ENCODE data around the gene SELENOP.

SELENOP gene

DNA sequence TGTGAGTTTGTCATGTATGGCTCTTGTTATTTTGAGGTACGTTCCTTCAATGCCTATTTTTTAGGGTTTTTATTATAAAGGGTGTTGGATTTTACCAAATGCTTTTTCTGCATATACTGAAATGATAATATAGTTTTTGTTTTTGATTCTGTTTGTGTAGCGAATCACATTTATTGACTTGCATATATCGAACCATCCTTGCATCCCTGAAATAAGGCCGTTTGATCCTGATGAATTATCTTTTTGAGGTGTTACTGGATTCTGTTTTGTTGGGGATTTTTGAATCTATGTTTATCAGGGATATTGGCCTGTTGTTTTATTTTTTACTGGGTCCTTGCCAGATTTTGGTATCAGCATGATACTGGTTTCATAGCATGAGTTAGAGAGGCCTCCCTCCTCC, 25.9 kb downstream of the SELENOP start:
- no peak overlapping the region for H3K4me3 ChIP-seq
- H3K4me1 ChIP-seq, result no peaks in the 10 kb centered on the region
- TF ChIP-seq, protein P1, sequence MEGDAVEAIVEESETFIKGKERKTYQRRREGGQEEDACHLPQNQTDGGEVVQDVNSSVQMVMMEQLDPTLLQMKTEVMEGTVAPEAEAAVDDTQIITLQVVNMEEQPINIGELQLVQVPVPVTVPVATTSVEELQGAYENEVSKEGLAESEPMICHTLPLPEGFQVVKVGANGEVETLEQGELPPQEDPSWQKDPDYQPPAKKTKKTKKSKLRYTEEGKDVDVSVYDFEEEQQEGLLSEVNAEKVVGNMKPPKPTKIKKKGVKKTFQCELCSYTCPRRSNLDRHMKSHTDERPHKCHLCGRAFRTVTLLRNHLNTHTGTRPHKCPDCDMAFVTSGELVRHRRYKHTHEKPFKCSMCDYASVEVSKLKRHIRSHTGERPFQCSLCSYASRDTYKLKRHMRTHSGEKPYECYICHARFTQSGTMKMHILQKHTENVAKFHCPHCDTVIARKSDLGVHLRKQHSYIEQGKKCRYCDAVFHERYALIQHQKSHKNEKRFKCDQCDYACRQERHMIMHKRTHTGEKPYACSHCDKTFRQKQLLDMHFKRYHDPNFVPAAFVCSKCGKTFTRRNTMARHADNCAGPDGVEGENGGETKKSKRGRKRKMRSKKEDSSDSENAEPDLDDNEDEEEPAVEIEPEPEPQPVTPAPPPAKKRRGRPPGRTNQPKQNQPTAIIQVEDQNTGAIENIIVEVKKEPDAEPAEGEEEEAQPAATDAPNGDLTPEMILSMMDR (IDR thresholded peaks at IDR 0.05), result no peak
- intact Hi-C loops (cut with DNase I; ENCODE audit: low total_unique reads), result no loop called here
- no peak overlapping the region for H3K27ac ChIP-seq
- H3K27me3 ChIP-seq, result no peaks in the 10 kb centered on the region
- H3K9me3 ChIP-seq, result peaks cover 0 to 25% (median 0%) of the 10 kb centered on the region in 3 donors
- no peak for DNase-seq
- peaks cover 0 to 8% (median 0%) of the 10 kb centered on the region in 3 donors for H3K36me3 ChIP-seq

DNA sequence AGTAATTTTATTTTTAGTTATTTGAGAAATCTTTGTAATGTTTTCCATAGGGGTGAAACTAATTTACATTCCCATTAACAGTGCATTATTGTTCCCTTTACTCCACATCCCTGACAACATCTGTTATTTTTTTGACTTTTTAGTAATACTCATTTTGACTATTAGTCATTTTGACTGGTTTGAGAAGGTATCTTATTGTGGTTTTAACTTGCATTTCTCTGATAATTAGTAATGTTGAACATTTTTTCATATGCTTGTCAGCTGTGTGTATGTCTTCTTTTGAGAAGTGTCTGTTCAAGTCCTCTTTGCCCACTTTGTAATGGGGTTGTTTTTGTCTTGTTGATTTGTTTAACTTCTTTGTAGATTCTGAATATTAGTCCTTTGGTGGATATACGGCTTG, 27.6 kb downstream of the SELENOP start:
- Histone ChIP-seq H3K4me1 (no peaks in the 10 kb centered on the region), H3K36me3 (peaks cover 0 to 8% (median 0%) of the 10 kb centered on the region in 3 donors)
- intact Hi-C loops (cut with DNase I; ENCODE audit: low total_unique reads), result no loop called here

DNA sequence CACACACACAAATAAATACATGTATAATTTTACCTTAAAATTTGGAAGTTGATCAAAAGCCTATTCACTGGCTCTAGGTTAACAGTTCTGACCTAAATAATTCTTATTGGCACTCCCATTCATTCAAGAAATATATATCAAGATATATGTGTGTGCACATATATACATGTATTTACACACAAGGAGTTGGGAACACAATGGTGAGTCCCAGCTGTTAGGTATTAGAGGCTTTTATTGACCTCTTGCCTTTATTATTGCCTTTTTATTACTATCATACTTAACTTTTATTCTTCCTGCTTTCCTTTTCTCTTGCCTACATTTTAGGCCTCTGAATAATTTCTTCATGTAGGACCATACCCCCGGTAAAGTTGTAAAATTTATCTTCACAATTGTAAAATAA, 30.1 kb downstream of the SELENOP start:
- Histone ChIP-seq H3K4me1 (no peaks in the 10 kb centered on the region), H3K27me3 (no peaks in the 10 kb centered on the region), H3K4me3 (no peak overlapping the region), H3K9me3 (peaks cover 0 to 10% (median 0%) of the 10 kb centered on the region in 3 donors), H3K36me3 (peaks cover 0 to 8% (median 0%) of the 10 kb centered on the region in 3 donors), H3K27ac (no peak overlapping the region)
- DNase-seq, result no peak
- TF ChIP-seq, protein P1 (IDR thresholded peaks at IDR 0.05), result no peak
- intact Hi-C loops (cut with DNase I; ENCODE audit: low total_unique reads), result no loop called here

More for the DNA sequence above, 27.6 kb downstream of the SELENOP start:
- Histone ChIP-seq H3K4me3 (no peak overlapping the region), H3K9me3 (peaks cover 0 to 25% (median 0%) of the 10 kb centered on the region in 3 donors), H3K27me3 (no peaks in the 10 kb centered on the region), H3K27ac (no peak overlapping the region)
- TF ChIP-seq, protein P1 (IDR thresholded peaks at IDR 0.05), result no peak
- DNase-seq, result no peak

DNA sequence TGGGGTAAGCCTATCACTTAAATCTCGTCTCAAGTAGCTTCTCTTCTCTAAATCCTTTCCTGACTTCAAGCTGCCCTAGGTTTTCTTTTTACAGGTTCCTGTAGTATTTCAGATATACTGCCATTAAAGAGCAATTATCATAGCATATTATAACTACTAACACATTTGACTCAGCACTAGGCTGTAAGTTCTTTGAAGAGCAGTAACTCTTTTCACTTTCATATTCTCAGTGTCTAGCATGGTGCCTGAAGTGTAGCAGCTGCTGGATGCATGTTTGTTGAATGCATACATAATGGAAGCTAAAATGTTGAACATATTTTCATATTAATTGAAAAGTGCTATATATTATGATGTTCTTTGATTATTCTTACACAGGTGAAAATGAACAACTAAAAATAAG, 32.6 kb downstream of the SELENOP start:
- TF ChIP-seq, protein P1 (IDR thresholded peaks at IDR 0.05), result no peak
- Histone ChIP-seq H3K9me3 (no peaks in the 10 kb centered on the region), H3K4me1 (no peaks in the 10 kb centered on the region), H3K27ac (no peak overlapping the region), H3K36me3 (no peaks in the 10 kb centered on the region), H3K4me3 (no peak overlapping the region), H3K27me3 (no peaks in the 10 kb centered on the region)
- intact Hi-C loops (cut with DNase I; ENCODE audit: low total_unique reads), result no loop called here
- no peak for DNase-seq

DNA sequence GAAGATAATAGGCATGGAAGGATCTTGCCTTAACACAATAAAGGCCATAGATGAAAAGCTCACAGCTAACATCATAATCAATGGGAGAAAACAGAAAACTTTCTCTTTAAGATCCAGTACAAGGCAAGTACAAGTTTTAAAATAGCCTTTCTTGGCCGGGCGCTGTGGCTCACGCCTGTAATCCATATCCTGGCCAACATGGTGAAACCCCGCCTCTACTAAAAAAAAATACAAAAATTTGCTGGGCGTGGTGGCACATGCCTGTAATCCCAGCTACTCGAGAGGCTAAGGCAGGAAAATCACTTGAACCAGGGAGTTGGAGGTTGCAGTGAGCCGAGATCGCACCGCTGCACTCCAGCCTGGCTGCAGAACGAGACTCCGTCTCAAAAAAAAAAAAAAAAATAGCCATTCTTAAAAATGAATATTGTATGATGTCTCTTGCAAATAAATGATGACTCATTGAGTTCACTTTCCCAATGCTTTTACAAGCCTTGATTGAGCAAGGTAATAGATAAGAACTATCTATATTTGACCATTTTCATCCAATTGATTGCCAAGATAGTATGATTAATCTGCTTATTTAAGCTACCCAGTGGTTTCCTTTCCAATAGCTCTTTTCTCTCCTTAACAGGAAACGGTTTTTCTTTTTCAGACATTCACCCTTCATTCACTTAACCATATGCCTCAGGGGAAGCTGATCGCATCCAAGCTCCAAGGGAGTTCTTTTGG, 39.3 kb downstream of the SELENOP start:
- H3K4me3 ChIP-seq, result peak overlapping the region in 1 of 2 donors; percentile 10

More for the DNA sequence above, 39.3 kb downstream of the SELENOP start:
- TF ChIP-seq, protein P1 (IDR thresholded peaks at IDR 0.05), result no peak
- H3K27ac ChIP-seq, result no peak overlapping the region
- no peaks in the 10 kb centered on the region for H3K9me3 ChIP-seq
- peak in 1 of 2 donors; percentile 19 for DNase-seq
- intact Hi-C loops (cut with DNase I; ENCODE audit: low total_unique reads), result no loop called here
- no peaks in the 10 kb centered on the region for H3K4me1 ChIP-seq
- H3K36me3 ChIP-seq, result no peaks in the 10 kb centered on the region
- H3K27me3 ChIP-seq, result no peaks in the 10 kb centered on the region
